Mesendoderm (in vitro differentiated cells): ENCODE measurements around the gene PCGF2.
"Not testable (repeated sequence)": the region's sequence is repeated elsewhere in the genome, so short reads cannot be mapped to it uniquely, and the experiment has no call there.

Experiments
- DNase-seq: peaks from one replicate; pipeline ENCODE4 v3.0.0; 2013
- H2AK5ac ChIP-seq: 2 replicates; pipeline ENCODE4 v1.6.1; 2013; ENCODE audit warnings: low read length, inconsistent platforms
- H2BK120ac ChIP-seq: 2 replicates; pipeline ENCODE4 v1.6.1; 2013; ENCODE audit warnings: low read depth, mild to moderate bottlenecking, low read length, moderate library complexity, mixed read lengths
- H2BK15ac ChIP-seq: replicated peaks from 2 replicates; pipeline ENCODE4 v1.6.1; 2013; ENCODE audit warnings: low read depth, mild to moderate bottlenecking, moderate library complexity
- H2BK5ac ChIP-seq: 2 replicates; pipeline ENCODE4 v1.6.1; 2013; ENCODE audit warnings: low read length, inconsistent platforms
- H3K18ac ChIP-seq: 2 replicates; pipeline ENCODE4 v1.6.1; 2013; ENCODE audit warnings: mild to moderate bottlenecking, low read length, mixed read lengths
- H3K23ac ChIP-seq: one replicate; pipeline ENCODE4 v1.6.1; 2013; ENCODE audit warnings: low read length
- H3K27ac ChIP-seq: 2 replicates; pipeline ENCODE4 v1.5.1; 2013; ENCODE audit warnings: low read depth, mild to moderate bottlenecking, inconsistent platforms, low read length, moderate library complexity
- H3K27me3 ChIP-seq: 2 replicates; pipeline ENCODE4 v1.6.1; 2013; ENCODE audit warnings: low read length, control low read depth, mild to moderate bottlenecking, inconsistent platforms; ENCODE audit not compliant: insufficient read depth, poor library complexity
- H3K36me3 ChIP-seq: 2 replicates; pipeline ENCODE4 v1.6.1; 2013; ENCODE audit warnings: low read length, inconsistent platforms; ENCODE audit not compliant: control insufficient read depth, insufficient read depth
- H3K4ac ChIP-seq: one replicate; pipeline ENCODE4 v1.6.1; 2013; ENCODE audit warnings: low read depth, mild to moderate bottlenecking, low read length, moderate library complexity
- H3K4me1 ChIP-seq: 2 replicates; pipeline ENCODE4 v1.6.1; 2013; ENCODE audit warnings: low read depth, low read length, inconsistent platforms; ENCODE audit not compliant: control insufficient read depth
- H3K4me2 ChIP-seq: 2 replicates; pipeline ENCODE4 v1.6.1; 2013; ENCODE audit warnings: low read length
- H3K4me3 ChIP-seq: 2 replicates; pipeline ENCODE4 v1.5.1; 2013; ENCODE audit warnings: mild to moderate bottlenecking, low read length
- H3K56ac ChIP-seq: one replicate; pipeline ENCODE4 v1.6.1; 2013; ENCODE audit warnings: low read length
- H3K79me1 ChIP-seq: 2 replicates; pipeline ENCODE4 v1.6.1; 2013; ENCODE audit warnings: low read length, inconsistent platforms
- H3K79me2 ChIP-seq: 2 replicates; pipeline ENCODE4 v1.6.1; 2013; ENCODE audit warnings: mild to moderate bottlenecking, low read length; ENCODE audit not compliant: control insufficient read depth, insufficient read depth
- H3K9ac ChIP-seq: 2 replicates; pipeline ENCODE4 v1.6.1; 2013; ENCODE audit warnings: low read length, inconsistent platforms
- H4K5ac ChIP-seq: one replicate; pipeline ENCODE4 v1.6.1; 2013; ENCODE audit warnings: low read length
- H4K8ac ChIP-seq: one replicate; pipeline ENCODE4 v1.6.1; 2013; ENCODE audit warnings: low read depth, mild to moderate bottlenecking, control low read depth, low read length, moderate library complexity
- WGBS: extraction: QIAGEN DNeasy Blood & Tissue Kit; methylation state at CpG from one replicate; pipeline ENCODE4 v1.1.7; 2013; ENCODE audit warnings: low lambda C conversion rate, missing lambda C conversion rate; ENCODE audit not compliant: insufficient coverage; ENCODE audit errors: extremely low coverage; 5-methylcytosine and 5-hydroxymethylcytosine counted together

PCGF2 gene

DNA sequence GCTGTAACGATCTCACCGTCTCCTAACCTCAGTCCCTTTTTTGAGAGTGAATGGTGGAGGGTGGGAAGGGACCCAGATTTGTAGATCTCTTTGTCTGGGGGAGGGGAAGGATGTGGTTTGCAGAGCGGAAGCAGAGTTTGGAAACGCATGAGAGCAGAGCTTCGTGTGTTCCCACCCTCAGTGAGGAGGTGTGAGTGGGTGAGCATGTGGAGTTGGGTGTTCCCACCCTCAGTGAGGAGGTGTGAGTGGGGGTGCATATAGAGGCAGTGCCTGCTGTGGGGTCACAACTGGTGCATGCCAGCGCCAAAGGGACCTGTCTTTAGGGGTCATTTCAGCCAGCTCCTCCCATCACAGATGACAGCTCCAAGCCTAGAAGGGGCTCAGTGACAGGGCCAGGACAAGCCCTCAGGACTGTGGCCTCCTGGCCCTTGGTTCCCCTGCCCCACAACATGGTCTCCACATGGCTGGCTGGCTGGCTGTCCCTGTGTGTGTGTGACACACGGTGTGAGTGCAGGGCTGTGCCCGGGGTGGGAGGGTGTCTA lies 19.8 kb downstream of the PCGF2 start:
- no peak overlapping the region for H3K4me2 ChIP-seq
- H3K27ac ChIP-seq: no peak overlapping the region
- no peak overlapping the region for H3K4ac ChIP-seq
- no peak overlapping the region for H2BK5ac ChIP-seq
- no peak overlapping the region for H3K56ac ChIP-seq
- H3K9ac ChIP-seq: no peak overlapping the region
- no peak overlapping the region for H3K18ac ChIP-seq
- no peak overlapping the region for H3K4me3 ChIP-seq
- H3K79me1 ChIP-seq: no peaks in the 10 kb centered on the region
- H3K36me3 ChIP-seq: no peaks in the 10 kb centered on the region
- no peak overlapping the region for H2AK5ac ChIP-seq
- peaks cover 3% of the 10 kb centered on the region for H3K4me1 ChIP-seq
- H4K5ac ChIP-seq: no peak overlapping the region
- no peak overlapping the region for H2BK120ac ChIP-seq
- no peak overlapping the region for H2BK15ac ChIP-seq
- no peaks in the 10 kb centered on the region for H3K79me2 ChIP-seq
- H4K8ac ChIP-seq: no peak overlapping the region
- DNase-seq: no peak
- no peaks in the 10 kb centered on the region for H3K27me3 ChIP-seq
- no CpG with 5 or more reads among the region's 8 CpGs for WGBS
- no peak overlapping the region for H3K23ac ChIP-seq

DNA sequence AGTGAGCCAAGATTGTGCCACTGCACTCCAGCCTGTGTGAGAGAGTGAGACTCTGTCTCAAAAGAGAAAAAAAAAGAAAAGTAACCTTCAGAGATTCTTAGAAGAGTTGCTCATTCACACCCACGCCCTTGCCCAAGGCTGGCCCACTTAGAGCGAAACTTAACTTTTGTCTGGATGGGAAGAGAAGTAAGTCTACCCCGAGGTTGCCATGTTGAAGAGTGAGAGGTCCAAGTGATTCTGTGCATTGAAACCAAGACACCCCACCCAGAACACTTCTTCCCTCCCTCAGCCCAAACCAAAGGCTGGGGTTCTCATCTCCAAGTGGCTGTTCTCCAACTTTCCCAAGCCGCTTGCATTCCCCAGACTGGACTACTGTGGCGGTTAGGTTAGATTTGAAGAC lies 20.4 kb downstream of the PCGF2 start:
- no peak overlapping the region for H3K23ac ChIP-seq
- no peak overlapping the region for H3K4ac ChIP-seq
- WGBS: no CpG with 5 or more reads among the region's 5 CpGs

DNA sequence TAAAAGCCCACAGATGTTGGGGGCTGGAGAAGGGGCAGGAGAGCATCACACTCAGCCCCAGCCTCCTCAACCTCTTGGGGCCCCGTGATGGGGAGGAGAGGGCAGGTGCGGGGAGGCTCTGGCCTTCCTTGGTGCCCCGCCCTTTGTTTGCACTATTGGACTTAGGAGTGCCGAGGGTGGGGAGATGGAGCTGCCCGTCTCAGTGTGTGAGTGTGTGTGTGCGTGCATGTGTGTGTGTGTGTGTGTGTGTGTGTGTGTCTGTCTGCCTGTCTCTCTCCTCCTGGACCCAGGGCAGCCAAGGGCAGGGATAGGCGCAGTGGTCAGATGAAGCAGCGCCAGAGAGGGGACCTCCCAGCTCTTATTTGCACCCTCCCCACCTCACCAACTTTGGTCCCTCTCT lies 22.0 kb downstream of the PCGF2 start:
- not testable (repeated sequence) for H3K56ac ChIP-seq, DNase-seq
- no CpG with 5 or more reads among the region's 8 CpGs for WGBS

More for the DNA sequence above, 20.4 kb downstream of the PCGF2 start:
- Histone ChIP-seq H3K4me2 (no peak overlapping the region), H3K9ac (no peak overlapping the region), H2BK5ac (no peak overlapping the region), H4K5ac (no peak overlapping the region), H3K79me2 (no peaks in the 10 kb centered on the region), H3K27me3 (no peaks in the 10 kb centered on the region), H3K36me3 (no peaks in the 10 kb centered on the region), H3K27ac (no peak overlapping the region), H2BK15ac (no peak overlapping the region), H3K4me1 (peaks cover 3% of the 10 kb centered on the region), H2AK5ac (no peak overlapping the region), H3K18ac (no peak overlapping the region), H4K8ac (no peak overlapping the region), H3K56ac (no peak overlapping the region), H2BK120ac (no peak overlapping the region), H3K79me1 (no peaks in the 10 kb centered on the region), H3K4me3 (no peak overlapping the region)
- DNase-seq: no peak

DNA sequence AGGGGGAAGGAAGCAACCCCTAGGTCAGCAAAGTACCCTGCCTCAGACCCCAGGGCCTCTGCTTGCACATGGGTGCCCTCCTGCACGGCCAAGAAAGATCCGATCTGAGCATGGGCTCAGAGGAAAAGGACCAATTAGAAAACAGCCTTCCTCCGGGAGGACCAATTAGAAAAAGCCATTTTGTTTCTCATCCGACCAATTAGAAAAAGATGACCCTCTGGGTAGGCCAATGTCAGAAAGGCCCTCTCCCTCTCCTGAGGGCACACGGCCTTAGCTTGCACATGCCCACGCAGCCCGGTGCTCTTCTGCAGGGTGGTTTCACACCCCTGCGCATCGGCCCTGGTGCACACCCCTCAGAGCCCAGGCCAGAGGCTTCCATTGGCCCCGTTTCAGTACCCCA lies 23.1 kb downstream of the PCGF2 start:
- WGBS: no CpG with 5 or more reads among the region's 10 CpGs
- Histone ChIP-seq H3K4me2 (no peak overlapping the region), H3K79me2 (no peaks in the 10 kb centered on the region), H4K8ac (no peak overlapping the region), H2BK15ac (no peak overlapping the region), H3K27me3 (no peaks in the 10 kb centered on the region), H3K4ac (no peak overlapping the region), H2BK120ac (no peak overlapping the region), H2AK5ac (no peak overlapping the region), H4K5ac (no peak overlapping the region), H3K27ac (no peak overlapping the region), H3K18ac (no peak overlapping the region), H3K4me3 (no peak overlapping the region), H3K56ac (no peak overlapping the region), H3K79me1 (no peaks in the 10 kb centered on the region), H3K9ac (no peak overlapping the region), H3K36me3 (no peaks in the 10 kb centered on the region), H2BK5ac (no peak overlapping the region), H3K4me1 (no peaks in the 10 kb centered on the region), H3K23ac (no peak overlapping the region)
- no peak for DNase-seq

More for the DNA sequence above, 22.0 kb downstream of the PCGF2 start:
- H3K9ac ChIP-seq, H3K23ac ChIP-seq, H4K5ac ChIP-seq, H2BK5ac ChIP-seq, H4K8ac ChIP-seq, H2AK5ac ChIP-seq, H2BK120ac ChIP-seq, H3K36me3 ChIP-seq, H3K4ac ChIP-seq, H3K4me3 ChIP-seq, H3K79me2 ChIP-seq, H2BK15ac ChIP-seq, H3K27ac ChIP-seq, H3K4me2 ChIP-seq, H3K4me1 ChIP-seq, H3K79me1 ChIP-seq, H3K27me3 ChIP-seq, H3K18ac ChIP-seq: not testable (repeated sequence)

DNA sequence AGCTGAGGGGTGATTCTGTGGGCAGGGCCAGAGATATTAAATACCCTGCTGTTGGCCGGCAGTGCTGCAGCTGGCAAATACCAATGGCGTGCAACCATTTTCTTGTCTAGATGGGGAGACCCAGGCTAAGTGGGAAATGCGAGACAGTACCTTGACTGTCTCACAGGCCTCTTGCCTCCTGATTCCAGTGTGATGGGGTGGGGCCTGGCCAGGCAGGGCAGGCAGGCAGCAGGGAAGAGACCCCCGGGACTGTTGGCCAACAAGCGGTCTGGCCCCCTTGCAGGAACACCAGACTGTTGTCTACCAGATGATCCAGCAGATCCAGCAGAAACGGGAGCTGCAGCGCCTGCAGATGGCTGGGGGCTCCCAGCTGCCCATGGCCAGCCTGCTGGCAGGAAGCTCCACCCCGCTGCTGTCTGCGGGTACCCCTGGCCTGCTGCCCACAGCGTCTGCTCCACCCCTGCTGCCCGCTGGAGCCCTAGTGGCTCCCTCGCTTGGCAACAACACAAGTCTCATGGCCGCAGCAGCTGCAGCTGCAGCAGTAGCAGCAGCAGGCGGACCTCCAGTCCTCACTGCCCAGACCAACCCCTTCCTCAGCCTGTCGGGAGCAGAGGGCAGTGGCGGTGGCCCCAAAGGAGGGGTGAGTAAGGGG lies 23.7 kb downstream of the PCGF2 start:
- H3K4me2 ChIP-seq: no peak overlapping the region
- H4K8ac ChIP-seq: no peak overlapping the region
- H2BK120ac ChIP-seq: no peak overlapping the region
- no peak overlapping the region for H3K56ac ChIP-seq
- no peak overlapping the region for H3K4me3 ChIP-seq
- no peak overlapping the region for H3K4ac ChIP-seq
- no peak overlapping the region for H2BK15ac ChIP-seq
- no peaks in the 10 kb centered on the region for H3K79me2 ChIP-seq
- H3K36me3 ChIP-seq: no peaks in the 10 kb centered on the region
- no peak overlapping the region for H2BK5ac ChIP-seq
- no peak overlapping the region for H4K5ac ChIP-seq
- no peak overlapping the region for H3K27ac ChIP-seq
- no peaks in the 10 kb centered on the region for H3K4me1 ChIP-seq
- no CpG with 5 or more reads among the region's 16 CpGs for WGBS
- no peak overlapping the region for H2AK5ac ChIP-seq
- no peak overlapping the region for H3K9ac ChIP-seq
- no peak for DNase-seq
- H3K27me3 ChIP-seq: no peaks in the 10 kb centered on the region
- H3K23ac ChIP-seq: no peak overlapping the region
- no peak overlapping the region for H3K18ac ChIP-seq
- H3K79me1 ChIP-seq: no peaks in the 10 kb centered on the region

DNA sequence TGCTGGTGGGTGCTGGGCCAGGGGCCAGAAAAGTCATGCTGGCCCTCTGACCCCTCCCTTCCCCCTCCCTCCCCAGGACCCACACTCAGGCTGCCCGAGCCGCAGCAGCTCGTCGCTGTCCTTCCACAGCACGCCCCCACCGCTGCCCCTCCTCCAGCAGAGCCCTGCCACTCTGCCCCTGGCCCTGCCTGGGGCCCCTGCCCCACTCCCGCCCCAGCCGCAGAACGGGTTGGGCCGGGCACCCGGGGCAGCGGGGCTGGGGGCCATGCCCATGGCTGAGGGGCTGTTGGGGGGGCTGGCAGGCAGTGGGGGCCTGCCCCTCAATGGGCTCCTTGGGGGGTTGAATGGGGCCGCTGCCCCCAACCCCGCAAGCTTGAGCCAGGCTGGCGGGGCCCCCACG lies 26.3 kb downstream of the PCGF2 start:
- Histone ChIP-seq H3K36me3 (no peaks in the 10 kb centered on the region), H3K18ac (no peak overlapping the region)

More for the DNA sequence above, 26.3 kb downstream of the PCGF2 start:
- no peak overlapping the region for H3K4ac ChIP-seq
- no peak overlapping the region for H3K4me3 ChIP-seq
- H2BK5ac ChIP-seq: no peak overlapping the region
- H2BK120ac ChIP-seq: no peak overlapping the region
- H3K56ac ChIP-seq: no peak overlapping the region
- no peak overlapping the region for H3K27ac ChIP-seq
- H4K8ac ChIP-seq: no peak overlapping the region
- no peak overlapping the region for H2BK15ac ChIP-seq
- no peak overlapping the region for H4K5ac ChIP-seq
- no peak overlapping the region for H3K9ac ChIP-seq
- H3K79me2 ChIP-seq: no peaks in the 10 kb centered on the region
- H2AK5ac ChIP-seq: no peak overlapping the region
- no peaks in the 10 kb centered on the region for H3K27me3 ChIP-seq
- H3K23ac ChIP-seq: no peak overlapping the region
- no peak for DNase-seq
- no peaks in the 10 kb centered on the region for H3K79me1 ChIP-seq
- no peak overlapping the region for H3K4me2 ChIP-seq
- H3K4me1 ChIP-seq: peaks cover 3% of the 10 kb centered on the region
- WGBS: no CpG with 5 or more reads among the region's 16 CpGs
